ENCODE data around the gene MACROH2A1.

Gene MACROH2A1

DNA sequence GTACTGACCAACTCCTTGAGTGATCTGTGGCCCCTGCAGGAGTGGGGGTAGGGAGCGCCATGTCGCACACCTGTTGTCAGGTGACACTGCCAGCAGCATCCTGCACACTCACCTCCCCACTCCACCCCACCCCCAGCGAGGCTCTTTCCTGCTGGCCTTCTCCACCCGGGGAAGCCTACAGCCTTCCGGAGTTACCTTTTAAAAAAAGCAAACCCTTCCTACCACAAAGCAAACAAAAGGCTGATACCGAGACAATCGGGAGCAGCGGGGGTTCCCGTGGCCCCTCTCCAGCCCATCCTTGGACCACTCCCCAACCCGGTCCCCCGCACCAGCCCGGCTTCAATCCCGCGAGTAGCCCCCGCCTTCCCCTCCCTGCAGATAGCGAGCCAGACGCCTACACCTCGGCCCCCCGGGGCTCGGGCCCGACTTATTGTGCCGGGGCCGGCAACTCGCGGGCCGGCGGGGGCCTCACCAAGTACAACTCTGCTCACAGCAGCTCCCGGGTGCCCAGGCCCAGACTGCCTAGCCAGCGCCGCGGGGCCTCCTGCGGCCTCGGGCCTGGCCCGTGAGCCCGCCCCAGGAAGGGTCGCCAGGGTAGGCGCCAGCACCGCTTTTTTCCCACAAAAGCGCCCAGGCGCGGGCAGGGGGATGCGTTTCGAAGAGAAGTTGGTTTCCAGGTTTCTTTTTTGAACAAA lies 724 bp downstream of the MACROH2A1 start:
- peak in 1 of 2 donors; percentile 13 for DNase-seq (ENCODE audit: low read depth in 1 of 2, low spot score in 1 of 2)

DNA sequence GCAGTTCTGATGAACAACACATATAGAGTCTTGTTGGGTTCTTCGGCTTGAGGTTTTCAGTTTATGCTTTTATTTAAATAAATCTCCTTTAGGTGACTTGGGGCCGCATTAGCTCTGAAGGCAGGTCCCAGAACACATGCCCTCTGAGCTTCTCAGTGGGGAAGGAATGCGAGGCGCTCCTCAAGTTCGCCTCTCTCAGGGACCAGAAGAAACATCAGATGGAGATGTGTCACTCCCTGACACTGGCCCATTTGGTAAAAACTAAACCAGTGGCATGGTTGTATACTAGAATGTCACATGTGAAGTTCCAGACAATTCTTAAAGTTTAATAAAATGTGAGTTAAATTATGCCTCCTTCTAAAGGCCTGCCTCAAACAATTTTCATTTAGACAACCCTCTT lies 1.9 kb downstream of the MACROH2A1 start:
- no peak for DNase-seq (ENCODE audit: low read depth in 1 of 2, low spot score in 1 of 2)

DNA sequence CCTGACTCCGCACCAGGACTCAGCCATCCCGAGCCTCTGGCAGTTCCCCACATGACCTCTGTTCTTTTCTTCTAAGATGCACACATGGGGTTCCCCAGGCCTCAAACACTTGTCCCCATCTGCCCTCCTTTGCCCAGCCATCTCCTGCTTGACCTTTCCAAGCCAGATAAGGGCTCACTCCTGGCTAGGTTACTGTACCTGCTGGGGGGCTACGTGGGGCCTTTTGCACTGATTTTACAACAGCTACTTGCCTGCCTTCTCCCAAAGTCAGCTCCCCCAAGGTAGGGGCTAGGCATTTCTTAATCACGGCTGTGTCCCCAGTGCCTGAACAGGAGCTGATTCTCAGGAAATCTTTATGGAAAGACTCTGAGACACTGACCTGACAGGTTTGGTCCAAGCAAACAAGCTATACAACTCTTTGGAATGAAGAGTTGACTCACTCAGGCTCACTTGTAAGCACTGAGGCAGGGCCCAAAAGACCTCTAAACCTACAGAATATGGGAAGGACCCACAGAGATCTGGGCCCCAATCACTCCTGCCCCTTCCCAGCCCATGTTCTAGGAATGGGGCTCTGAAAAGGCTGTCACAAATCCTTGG lies 2.5 kb downstream of the MACROH2A1 start:
- DNase-seq (ENCODE audit: low read depth in 1 of 2, low spot score in 1 of 2): no peak

DNA sequence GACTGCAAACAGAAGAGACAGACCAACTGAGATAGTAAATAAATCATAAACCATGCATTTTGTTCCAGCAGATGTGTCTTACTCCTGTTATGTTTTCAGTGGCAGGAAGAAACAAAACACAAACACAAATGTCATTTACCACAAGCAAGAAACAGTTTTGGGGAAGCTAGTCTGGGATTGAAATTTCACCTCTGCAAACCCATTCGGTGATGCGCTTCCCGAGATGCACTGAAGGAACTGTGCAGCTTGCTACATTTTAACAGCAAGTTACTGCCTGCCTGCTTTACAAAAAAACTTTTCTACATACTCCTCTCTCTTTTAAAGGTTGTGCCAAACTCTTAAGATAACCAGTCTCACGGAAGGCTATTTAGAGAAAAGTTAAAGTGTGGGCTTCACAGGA lies 3.2 kb downstream of the MACROH2A1 start:
- no peak for DNase-seq (ENCODE audit: low read depth in 1 of 2, low spot score in 1 of 2)

DNA sequence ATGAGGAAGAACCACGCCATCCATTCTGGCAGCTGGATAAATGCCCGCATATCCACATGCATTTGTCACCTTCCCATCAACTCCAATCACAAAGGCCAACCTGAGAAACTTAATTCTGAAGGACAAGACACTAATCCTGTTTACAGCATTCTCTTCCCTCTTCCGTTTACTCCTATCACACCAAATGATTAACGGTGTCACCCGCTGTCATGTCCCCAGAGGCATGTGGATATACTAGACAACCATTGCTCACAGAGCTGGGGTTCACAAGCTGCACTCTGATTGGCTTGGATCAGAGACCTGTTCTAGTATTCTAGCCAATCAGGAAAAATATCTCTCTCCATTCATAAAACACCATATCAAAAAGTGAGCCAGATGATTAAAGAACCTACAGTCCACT lies 3.6 kb downstream of the MACROH2A1 start:
- no peak for DNase-seq (ENCODE audit: low read depth in 1 of 2, low spot score in 1 of 2)

DNA sequence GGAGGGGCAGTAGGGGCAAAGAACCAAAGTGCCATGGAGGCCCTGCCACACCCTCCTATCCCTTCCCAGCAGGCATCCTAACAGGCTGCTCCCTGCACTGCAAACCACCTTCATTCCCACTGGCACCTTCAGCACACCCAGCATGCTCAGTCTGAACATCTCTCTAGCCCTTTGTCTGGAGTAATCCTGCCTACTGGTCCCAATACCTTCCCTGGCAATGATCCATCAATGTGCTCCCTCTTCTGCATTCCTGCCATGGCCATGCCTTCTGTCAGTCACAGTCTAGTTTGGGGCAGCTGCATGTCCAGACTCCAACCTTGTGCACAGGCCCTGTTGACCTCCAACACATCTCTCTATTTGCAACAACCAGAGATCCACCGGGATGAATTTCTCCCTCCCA lies 4.9 kb downstream of the MACROH2A1 start:
- DNase-seq (ENCODE audit: low read depth in 1 of 2, low spot score in 1 of 2): no peak

DNA sequence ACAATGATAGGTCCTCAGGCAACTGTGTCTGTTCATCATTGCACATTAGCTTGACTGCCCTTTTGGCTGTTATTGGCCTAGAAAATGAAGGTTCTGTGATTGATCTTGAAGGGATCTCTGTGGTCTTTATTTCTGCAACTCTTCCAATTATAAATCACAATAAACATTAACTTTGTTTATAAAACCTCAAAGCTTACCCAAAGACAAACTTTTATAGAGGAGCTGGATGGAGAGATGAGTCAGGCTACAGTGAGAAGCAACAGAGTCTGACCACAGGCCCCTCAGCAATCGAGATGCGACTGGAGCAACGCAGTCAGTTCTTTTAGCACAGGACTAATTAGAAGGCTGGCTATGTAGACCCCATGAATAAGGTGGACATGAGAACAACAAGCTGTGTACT lies 5.3 kb downstream of the MACROH2A1 start:
- no peak for DNase-seq (ENCODE audit: low read depth in 1 of 2, low spot score in 1 of 2)

DNA sequence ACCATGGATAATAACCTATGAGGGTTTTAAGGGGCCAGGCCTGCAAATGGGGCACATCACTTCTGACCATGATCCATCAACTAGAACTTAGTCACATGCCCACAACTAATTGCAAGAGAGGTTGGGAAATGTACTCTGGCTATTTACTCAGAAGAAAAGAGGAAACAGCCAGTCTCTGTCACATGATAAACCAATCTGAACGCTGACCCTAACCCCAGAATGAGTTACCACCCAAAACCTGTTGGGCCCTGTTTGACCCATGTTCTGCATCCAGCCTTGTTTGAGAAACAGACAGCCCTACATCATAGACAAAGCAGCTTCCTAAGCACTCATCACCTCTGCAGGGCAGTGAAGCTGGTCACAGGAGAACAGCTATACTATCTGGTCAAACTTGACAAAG lies 5.8 kb downstream of the MACROH2A1 start:
- no peak for DNase-seq (ENCODE audit: low read depth in 1 of 2, low spot score in 1 of 2)

DNA sequence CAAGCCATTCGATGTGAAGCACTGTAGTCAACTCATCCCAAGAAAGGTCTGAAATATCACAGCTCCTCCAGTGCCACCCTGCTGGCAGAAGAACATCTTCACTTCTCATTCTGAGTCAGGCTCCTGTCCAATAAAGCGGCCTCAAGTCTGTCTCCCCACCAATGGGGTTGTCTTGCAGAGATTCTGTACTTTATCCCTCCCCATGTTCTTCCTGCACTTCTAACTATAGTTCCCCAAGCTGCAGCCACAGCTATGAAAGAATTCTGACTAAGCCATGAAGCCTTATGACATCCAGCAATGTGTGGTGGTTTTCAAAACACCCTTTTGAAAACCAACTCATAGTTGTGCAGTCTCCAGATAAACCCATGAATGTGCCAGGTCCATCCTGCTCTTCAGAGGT lies 6.8 kb downstream of the MACROH2A1 start:
- DNase-seq (ENCODE audit: low read depth in 1 of 2, low spot score in 1 of 2): no peak

DNA sequence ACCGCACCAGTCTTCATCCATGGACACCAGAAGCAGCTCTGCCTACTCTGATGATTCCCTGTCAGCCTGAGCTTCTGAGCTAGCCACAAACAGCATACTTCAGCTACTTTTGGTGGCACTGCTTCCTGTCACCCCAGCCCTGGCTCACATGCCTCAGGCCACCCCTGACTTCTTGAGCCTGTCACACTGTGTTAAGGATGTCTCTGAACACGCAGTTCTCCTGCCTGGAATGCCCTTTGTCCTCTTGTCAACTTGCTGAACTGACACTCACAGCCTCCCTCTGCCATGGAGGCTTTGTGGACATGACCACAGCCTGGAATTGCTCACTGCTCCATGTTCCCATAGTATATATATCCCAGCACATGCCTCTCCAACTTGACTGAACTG lies 7.2 kb downstream of the MACROH2A1 start:
- DNase-seq (ENCODE audit: low read depth in 1 of 2, low spot score in 1 of 2): no peak

DNA sequence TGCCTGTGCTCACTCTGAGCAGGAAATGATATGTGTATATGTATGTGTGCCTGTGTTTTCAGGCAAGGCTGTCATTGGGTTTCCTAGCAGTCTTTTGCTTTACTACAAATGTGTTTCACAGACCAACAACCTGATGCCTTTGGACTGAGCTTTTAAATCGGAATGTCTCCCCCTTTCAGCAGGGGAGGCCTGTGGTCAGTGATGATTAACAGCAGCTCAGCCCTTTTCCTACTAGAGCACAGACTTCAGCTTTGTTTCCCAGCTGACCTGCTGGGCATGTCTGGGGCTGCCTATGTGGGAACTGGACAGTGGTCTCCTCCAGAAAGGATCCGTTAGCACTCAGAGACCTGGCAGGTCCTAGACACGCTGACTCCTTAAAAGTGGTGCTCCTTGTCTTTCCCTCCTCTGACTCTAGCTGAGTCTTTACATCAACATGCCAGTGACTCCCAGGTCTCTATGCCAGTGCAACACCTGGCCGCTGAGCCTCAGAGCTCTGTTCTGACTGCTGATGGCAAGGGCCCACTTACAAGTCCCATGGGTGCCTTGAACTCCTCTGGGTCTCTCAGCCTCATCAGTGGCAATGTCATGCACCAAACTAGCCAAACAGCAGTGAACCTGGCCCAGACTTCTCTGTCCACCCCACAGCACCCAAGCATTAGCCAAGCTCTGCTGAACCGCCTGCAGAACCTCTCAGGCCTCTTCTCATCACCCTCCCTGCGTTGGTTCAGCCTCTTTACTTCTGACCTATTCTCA lies 7.7 kb downstream of the MACROH2A1 start:
- no peak for DNase-seq (ENCODE audit: low read depth in 1 of 2, low spot score in 1 of 2)

DNA sequence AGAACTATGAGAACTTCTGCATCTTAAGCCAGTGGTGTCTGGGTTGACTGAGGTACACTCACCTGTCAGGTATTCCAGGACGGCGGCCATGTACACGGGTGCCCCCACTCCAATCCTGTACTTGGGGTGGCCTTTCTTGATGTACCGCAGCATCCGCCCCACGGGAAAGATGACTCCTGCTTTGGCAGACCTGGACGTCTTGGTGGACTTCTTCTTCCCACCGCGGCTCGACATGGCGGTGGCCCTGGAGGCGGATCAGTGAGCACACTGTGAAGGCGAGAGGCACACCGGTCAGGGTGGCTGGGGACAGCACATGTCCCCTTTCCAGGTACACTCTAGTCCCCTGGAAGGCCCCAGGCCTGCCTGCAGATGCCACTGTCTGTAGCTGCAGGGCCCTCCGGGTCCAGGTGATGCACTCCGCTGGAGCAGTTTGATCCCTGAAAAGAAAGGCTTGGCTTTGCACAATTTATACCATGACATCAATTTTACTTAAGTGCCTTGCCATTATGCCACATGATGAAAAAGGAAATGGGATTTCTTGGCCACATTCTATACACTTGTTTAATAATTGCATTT lies 10.1 kb downstream of the MACROH2A1 start:
- no peak for DNase-seq (ENCODE audit: low read depth in 1 of 2, low spot score in 1 of 2)

DNA sequence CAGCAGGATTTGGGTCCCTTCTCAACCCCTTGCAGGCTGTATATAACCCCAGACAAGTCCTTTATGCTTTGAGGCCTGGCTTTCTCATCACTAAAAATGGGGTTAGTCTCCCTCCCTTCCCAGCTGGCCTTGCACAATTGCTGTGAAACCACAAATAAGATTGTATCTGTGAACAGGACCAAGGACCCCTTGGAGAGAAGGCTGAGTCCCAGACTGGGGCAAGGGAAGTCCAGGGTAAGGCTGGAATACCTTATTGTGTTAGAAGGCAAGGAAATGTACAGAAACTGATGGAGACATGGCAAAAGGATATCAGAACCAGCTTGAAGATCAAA lies 11.4 kb downstream of the MACROH2A1 start:
- no peak for DNase-seq (ENCODE audit: low read depth in 1 of 2, low spot score in 1 of 2)

DNA sequence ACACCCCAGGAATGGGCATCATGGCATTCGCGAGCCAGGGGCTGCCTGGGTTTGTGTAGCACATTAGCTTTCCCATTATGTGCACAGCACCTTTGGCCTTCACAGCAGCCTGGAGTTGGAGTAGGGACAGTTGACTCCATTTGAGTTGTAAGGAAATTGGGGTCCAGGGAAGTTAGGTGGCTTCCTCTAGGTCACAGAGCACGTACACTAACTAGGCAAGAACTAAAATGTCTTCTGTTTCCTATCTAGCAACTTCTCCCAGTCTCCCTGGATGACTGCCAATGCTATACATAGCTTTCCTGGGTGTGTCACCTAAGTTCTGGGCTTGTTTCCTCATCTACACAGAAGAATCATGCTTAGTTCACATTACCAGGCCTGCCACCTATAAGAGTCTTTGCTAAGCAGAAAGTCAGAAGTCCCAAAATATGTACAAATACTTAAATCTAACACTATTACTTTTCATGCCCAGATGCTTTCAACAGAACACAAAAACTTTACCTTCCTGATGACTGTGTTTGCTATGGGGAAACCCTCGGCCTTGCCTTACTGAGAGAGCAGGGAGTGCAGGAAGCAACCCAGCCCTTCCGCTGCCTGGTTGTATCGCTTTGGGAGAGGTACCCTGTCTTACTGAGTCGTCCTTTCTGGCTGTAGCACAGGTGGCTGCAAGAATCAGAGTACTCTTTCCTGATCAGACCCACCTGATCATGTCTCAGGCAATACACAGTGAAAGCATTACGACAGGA lies 12.0 kb downstream of the MACROH2A1 start:
- no peak for DNase-seq (ENCODE audit: low read depth in 1 of 2, low spot score in 1 of 2)

DNA sequence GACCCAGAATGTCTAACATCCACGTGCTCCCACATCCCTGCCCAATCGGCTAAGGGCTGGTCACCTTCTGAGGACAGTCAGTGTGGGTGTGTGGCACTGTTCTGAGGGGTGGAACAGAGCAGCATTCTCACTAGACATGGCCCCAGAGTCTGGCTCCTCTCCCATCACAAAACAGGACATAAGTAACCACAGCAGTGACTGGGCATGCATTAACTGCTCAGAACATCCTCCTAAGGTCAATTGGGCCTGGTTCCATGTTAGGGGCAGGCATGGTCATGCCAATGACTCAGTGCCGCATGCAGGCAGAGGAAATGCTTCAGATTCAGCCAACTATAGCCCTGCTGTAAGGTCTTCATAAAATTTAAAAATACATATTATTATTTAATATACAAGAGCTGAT lies 12.9 kb downstream of the MACROH2A1 start:
- DNase-seq (ENCODE audit: low read depth in 1 of 2, low spot score in 1 of 2): no peak

DNA sequence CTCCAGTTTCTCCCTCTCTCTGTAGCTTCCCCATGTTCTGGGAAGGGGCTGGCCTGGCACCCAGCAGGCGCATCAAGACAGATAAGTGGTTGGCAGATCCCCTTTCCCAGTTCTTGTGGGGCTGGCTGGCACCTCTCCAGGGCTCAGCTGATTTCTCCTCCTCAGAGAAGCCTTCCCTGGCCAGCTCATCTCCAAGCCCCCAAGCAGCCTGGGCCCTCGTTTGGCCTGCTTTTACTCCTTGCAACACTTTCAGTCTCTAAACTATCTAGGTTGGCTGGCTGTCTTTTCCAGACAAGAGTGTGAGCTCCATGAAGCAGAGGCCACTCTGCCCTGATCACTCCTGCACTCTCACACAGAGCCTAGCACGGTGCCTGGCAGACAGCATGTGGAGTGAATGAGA lies 13.5 kb downstream of the MACROH2A1 start:
- DNase-seq (ENCODE audit: low read depth in 1 of 2, low spot score in 1 of 2): no peak

DNA sequence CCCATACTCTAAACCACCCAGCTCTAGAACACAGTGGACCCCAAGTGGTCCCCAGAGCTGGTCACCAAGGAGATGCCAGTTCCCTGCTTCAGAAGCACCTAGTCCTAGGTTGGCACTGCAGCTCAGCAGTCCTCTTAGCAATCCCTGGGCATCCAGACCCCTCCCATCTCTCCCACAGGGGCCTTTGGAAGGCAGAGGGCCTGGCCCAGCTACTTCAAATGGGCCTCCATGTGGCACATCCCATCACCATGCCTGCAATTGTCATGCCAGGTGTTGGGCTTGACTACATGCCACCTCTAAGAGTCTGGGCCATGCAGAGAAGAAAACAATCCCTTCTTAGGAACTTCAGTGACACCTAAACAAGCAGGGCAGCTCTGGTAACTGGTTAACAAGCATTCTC lies 14.1 kb downstream of the MACROH2A1 start:
- DNase-seq (ENCODE audit: low read depth in 1 of 2, low spot score in 1 of 2): no peak

DNA sequence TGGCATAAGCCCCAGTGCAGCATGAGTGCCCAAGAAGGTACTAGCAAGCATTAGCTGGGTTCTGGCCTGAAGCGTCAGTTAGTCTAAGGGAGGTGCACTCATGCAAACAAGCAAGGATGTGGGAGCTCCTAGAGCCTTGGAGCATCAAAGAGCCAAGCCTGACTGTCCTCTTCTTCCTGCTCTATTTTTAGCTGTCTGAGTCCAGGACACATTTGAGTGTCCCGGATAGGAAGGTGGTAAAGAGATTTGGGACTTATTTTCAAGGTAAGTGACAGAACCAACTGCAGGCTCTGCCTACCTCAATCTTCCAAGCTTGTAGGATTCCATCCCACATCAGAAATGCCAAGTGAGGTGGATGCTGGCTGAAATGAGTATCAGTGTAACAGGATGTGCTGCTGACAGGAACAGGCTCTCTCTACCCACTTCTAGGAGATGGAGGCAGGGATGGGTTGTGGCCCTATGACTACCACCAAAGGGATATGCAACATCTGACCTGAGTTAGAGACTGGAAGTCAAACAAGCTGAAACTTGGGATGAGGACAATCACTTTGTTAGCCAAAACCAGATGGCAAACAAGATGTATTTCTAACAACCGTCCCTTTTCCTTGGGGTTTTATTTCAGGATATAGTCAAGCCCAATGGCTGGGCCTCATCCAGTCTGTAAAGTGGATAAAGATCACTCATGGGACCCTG lies 15.1 kb downstream of the MACROH2A1 start:
- no peak for DNase-seq (ENCODE audit: low read depth in 1 of 2, low spot score in 1 of 2)

DNA sequence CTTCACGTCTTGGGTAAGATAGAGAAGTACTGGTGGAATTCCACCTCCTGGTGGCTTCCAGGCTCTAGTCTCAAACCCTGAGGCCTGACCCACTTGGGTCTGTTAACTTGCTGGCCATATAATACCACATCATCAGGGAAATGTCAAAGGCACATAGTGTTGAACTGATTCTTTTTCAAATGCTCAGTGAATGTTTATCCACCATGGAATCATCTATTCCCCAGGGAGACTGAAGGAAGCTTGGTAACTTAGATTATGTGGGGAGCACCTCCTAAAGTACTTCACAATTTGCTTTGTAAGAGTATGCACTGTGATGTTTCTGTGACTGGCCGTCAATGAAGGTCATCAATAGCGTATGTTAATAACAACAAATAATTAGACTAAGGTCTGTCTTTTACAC lies 16.1 kb downstream of the MACROH2A1 start:
- no peak for DNase-seq (ENCODE audit: low read depth in 1 of 2, low spot score in 1 of 2)

DNA sequence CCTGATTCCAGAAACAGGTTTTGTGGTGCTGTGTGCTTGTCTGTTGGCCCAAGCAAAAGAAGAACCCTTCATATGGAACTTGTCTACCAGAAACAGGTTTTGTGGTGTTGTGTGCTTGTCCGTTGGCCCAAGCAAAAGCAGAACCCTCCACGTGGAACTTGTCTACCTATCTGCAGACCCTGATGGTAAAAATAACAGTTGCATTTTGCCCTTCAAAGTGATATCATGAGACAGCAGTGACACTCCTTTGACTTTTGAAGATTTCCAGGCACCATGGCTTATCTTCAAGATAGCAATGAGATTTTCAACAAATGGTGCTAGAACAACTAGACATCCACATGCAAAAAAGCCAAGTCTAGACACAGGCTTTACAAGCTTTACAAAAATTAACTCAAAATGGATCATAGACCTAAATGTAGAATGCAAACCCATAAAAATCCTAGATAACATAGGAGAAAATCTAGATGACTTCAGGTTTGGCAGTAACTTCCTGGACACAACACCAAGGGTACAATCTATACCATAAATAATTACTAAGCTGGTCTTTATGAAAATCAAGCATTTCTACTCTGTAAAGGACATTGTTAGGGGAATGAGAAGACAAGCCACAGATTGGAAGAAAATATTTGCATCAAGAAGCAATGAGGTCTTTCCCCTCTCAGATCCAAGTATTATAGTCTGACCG lies 16.8 kb downstream of the MACROH2A1 start:
- no peak for DNase-seq (ENCODE audit: low read depth in 1 of 2, low spot score in 1 of 2)
